ENCODE results near the gene AUTS2. TPM values are rescaled to one million over a fixed set of nuclear protein-coding genes. Genes with fewer than 3 reads are reported as not detected.

AUTS2 gene
- total and polyA plus RNA-seq, 9 of the 15 experiments (the other 6 are each of a cell fraction or from before 2014, with no cell fraction given): 0.58 TPM; not detected in 8

DNA sequence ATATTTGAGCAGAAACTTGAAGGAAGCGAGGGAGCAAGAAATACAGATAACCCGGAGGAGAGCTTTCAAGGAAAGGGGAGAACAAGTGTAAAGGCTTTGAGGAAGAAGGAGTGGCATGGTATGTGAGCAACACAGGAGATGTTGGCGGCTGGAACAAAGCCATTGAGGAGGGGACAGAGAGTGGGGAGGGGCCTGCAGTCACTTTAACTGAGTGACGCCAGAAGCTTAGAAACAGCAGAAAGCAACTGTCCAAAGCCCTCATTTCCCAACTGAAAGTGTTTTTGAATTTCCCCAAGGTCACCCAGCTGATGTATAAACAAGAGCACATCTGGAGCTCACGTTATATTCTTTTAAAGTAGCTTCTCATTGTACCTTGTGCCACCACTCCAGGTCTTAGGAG, 19.1 kb downstream of the AUTS2 start (continued):
- TF ChIP-seq, protein P1, sequence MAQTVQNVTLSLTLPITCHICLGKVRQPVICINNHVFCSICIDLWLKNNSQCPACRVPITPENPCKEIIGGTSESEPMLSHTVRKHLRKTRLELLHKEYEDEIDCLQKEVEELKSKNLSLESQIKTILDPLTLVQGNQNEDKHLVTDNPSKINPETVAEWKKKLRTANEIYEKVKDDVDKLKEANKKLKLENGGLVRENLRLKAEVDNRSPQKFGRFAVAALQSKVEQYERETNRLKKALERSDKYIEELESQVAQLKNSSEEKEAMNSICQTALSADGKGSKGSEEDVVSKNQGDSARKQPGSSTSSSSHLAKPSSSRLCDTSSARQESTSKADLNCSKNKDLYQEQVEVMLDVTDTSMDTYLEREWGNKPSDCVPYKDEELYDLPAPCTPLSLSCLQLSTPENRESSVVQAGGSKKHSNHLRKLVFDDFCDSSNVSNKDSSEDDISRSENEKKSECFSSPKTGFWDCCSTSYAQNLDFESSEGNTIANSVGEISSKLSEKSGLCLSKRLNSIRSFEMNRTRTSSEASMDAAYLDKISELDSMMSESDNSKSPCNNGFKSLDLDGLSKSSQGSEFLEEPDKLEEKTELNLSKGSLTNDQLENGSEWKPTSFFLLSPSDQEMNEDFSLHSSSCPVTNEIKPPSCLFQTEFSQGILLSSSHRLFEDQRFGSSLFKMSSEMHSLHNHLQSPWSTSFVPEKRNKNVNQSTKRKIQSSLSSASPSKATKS (CRISPR knock-in tag; IDR thresholded peaks at IDR 0.05): no peak
- TF ChIP-seq RUNX1 (IDR thresholded peaks at IDR 0.05; ENCODE audit: low read depth): no peak
- TF ChIP-seq, protein P2, sequence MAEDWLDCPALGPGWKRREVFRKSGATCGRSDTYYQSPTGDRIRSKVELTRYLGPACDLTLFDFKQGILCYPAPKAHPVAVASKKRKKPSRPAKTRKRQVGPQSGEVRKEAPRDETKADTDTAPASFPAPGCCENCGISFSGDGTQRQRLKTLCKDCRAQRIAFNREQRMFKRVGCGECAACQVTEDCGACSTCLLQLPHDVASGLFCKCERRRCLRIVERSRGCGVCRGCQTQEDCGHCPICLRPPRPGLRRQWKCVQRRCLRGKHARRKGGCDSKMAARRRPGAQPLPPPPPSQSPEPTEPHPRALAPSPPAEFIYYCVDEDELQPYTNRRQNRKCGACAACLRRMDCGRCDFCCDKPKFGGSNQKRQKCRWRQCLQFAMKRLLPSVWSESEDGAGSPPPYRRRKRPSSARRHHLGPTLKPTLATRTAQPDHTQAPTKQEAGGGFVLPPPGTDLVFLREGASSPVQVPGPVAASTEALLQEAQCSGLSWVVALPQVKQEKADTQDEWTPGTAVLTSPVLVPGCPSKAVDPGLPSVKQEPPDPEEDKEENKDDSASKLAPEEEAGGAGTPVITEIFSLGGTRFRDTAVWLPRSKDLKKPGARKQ (CRISPR knock-in tag; IDR thresholded peaks at IDR 0.05): no peak
- TF ChIP-seq FOXP1 (CRISPR knock-in tag; IDR thresholded peaks at IDR 0.05): no peak
- TF ChIP-seq SREBF1 (IDR thresholded peaks at IDR 0.05; ENCODE audit: borderline replicate concordance, low read depth, low read length): no peak
- no peak for TF ChIP-seq BCOR (IDR thresholded peaks at IDR 0.05)
- no peak for TF ChIP-seq XRCC4 (IDR thresholded peaks at IDR 0.05; ENCODE audit: extremely low read depth, insufficient read depth, insufficient read length)
- TF ChIP-seq CREBBP (IDR thresholded peaks at IDR 0.05; ENCODE audit: low read depth, low read length): no peak
- TF ChIP-seq, protein P3, sequence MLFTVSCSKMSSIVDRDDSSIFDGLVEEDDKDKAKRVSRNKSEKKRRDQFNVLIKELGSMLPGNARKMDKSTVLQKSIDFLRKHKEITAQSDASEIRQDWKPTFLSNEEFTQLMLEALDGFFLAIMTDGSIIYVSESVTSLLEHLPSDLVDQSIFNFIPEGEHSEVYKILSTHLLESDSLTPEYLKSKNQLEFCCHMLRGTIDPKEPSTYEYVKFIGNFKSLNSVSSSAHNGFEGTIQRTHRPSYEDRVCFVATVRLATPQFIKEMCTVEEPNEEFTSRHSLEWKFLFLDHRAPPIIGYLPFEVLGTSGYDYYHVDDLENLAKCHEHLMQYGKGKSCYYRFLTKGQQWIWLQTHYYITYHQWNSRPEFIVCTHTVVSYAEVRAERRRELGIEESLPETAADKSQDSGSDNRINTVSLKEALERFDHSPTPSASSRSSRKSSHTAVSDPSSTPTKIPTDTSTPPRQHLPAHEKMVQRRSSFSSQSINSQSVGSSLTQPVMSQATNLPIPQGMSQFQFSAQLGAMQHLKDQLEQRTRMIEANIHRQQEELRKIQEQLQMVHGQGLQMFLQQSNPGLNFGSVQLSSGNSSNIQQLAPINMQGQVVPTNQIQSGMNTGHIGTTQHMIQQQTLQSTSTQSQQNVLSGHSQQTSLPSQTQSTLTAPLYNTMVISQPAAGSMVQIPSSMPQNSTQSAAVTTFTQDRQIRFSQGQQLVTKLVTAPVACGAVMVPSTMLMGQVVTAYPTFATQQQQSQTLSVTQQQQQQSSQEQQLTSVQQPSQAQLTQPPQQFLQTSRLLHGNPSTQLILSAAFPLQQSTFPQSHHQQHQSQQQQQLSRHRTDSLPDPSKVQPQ (CRISPR knock-in tag; IDR thresholded peaks at IDR 0.05; ENCODE audit: borderline replicate concordance): no peak
- TF ChIP-seq CHD4 (IDR thresholded peaks at IDR 0.05; ENCODE audit: insufficient read depth, insufficient replicate concordance, low read depth, low read length, poor library complexity, severe bottlenecking): no peak
- no peak for TF ChIP-seq PHF20 (IDR thresholded peaks at IDR 0.05; ENCODE audit: partially characterized antibody)
